IMR-90 (cell line): ENCODE results near the gene DDHD1. TPM values are rescaled to one million over a fixed set of nuclear protein-coding genes. Genes with fewer than 3 reads are reported as not detected.
"Not testable (repeated sequence)": the region's sequence is repeated elsewhere in the genome, so short reads cannot be mapped to it uniquely, and the experiment has no call there.

Experiments used
- ATAC-seq: fragments of 200-7000 bp; cut with Tn5 transposase; 2 replicates; pipeline ENCODE4 v1.9.1; 2020; ENCODE audit warnings: low read depth, mild to moderate bottlenecking, moderate library complexity
- BruUV-seq: library from RNA; stranded (reverse); fragments of 400-500 nt; replicated peaks from 2 replicates; lab custom pipeline; 2021; lab: Mats Ljungman, UMichigan
- CTCF ChIA-PET: fragments of 300-600 bp; formaldehyde crosslinking; extraction: SDS; loops from one replicate; lab custom pipeline; 2021; ENCODE audit warnings: antibody characterized with exemption; lab: Yijun Ruan, JAX
- POLR2A ChIA-PET: fragments of 300-600 bp; sonication (Branson Sonifier 250); formaldehyde crosslinking; loops from one replicate; lab custom pipeline; 2022; ENCODE audit warnings: antibody characterized with exemption; ENCODE audit not compliant: unreplicated experiment; lab: Charles Lee
- DNase-seq: peaks from one replicate; pipeline ENCODE4 v3.0.0; 2013
- H2AFZ ChIP-seq: replicated peaks from 2 replicates; pipeline ENCODE3; 2013; ENCODE audit warnings: low read length, mild to moderate bottlenecking; ENCODE audit not compliant: poor library complexity
- H2AK5ac ChIP-seq: 2 replicates; pipeline ENCODE4 v1.6.1; 2013; ENCODE audit warnings: low read depth, low read length, inconsistent platforms
- H2AK9ac ChIP-seq: replicated peaks from 2 replicates; pipeline ENCODE3; 2013; ENCODE audit warnings: mild to moderate bottlenecking, low read depth, low read length, moderate library complexity; ENCODE audit not compliant: poor library complexity
- H2BK120ac ChIP-seq: 2 replicates; pipeline ENCODE4 v1.6.1; 2013; ENCODE audit warnings: low read depth, low read length, inconsistent platforms
- H2BK15ac ChIP-seq: 3 replicates; pipeline ENCODE4 v1.6.1; 2013; ENCODE audit warnings: low read depth, low read length, inconsistent platforms
- H2BK20ac ChIP-seq: 2 replicates; pipeline ENCODE4 v1.6.1; 2013; ENCODE audit warnings: low read depth, mild to moderate bottlenecking, inconsistent platforms, low read length, moderate library complexity
- H2BK5ac ChIP-seq: 2 replicates; pipeline ENCODE4 v1.6.1; 2013; ENCODE audit warnings: mild to moderate bottlenecking, low read depth, low read length, inconsistent platforms; ENCODE audit not compliant: poor library complexity, severe bottlenecking
- H3K14ac ChIP-seq: replicated peaks from 2 replicates; pipeline ENCODE4 v1.6.1; 2013; ENCODE audit warnings: low read depth, low read length, inconsistent platforms
- H3K18ac ChIP-seq: 2 replicates; pipeline ENCODE4 v1.6.1; 2013; ENCODE audit warnings: low read depth, low read length, control low read depth
- H3K23ac ChIP-seq: 2 replicates; pipeline ENCODE4 v1.6.1; 2013; ENCODE audit warnings: low read depth, low read length, inconsistent platforms
- H3K27ac ChIP-seq: 2 replicates; pipeline ENCODE4 v1.5.1; 2013; ENCODE audit warnings: mild to moderate bottlenecking, control low read depth, low read length; ENCODE audit not compliant: insufficient read depth
- H3K27me3 ChIP-seq: 2 replicates; pipeline ENCODE4 v1.6.1; 2013; ENCODE audit warnings: low read length; ENCODE audit not compliant: control insufficient read depth, insufficient read depth
- H3K36me3 ChIP-seq: 2 replicates; pipeline ENCODE4 v1.6.1; 2013; ENCODE audit warnings: low read length, mixed read lengths; ENCODE audit not compliant: control insufficient read depth, insufficient read depth
- H3K4ac ChIP-seq: 2 replicates; pipeline ENCODE4 v1.6.1; 2013; ENCODE audit warnings: low read depth, low read length, inconsistent platforms
- H3K4me1 ChIP-seq: 2 replicates; pipeline ENCODE4 v1.6.1; 2013; ENCODE audit warnings: low read length, mixed read lengths; ENCODE audit not compliant: control insufficient read depth, insufficient read depth
- H3K4me2 ChIP-seq: 2 replicates; pipeline ENCODE4 v1.6.1; 2013; ENCODE audit warnings: low read depth, mild to moderate bottlenecking, control low read depth, low read length, moderate library complexity
- H3K4me3 ChIP-seq: 2 replicates; pipeline ENCODE4 v1.5.1; 2013; ENCODE audit warnings: low read depth, mild to moderate bottlenecking, control low read depth, low read length, moderate library complexity; ENCODE audit not compliant: insufficient read depth
- H3K56ac ChIP-seq: 2 replicates; pipeline ENCODE4 v1.6.1; 2013; ENCODE audit warnings: low read length, inconsistent platforms; ENCODE audit not compliant: insufficient read depth; ENCODE audit errors: extremely low read depth
- H3K79me1 ChIP-seq, 2 experiments: 2 replicates each; pipeline ENCODE4 v1.6.1; 2013; ENCODE audit warnings: low read length in 2 of 2, inconsistent platforms in 1 of 2, low read depth in 1 of 2
- H3K9ac ChIP-seq: 2 replicates; pipeline ENCODE4 v1.6.1; 2013; ENCODE audit warnings: low read depth, low read length, control low read depth
- H3K9me1 ChIP-seq: 2 replicates; pipeline ENCODE4 v1.6.1; 2013; ENCODE audit warnings: low read length, inconsistent platforms; ENCODE audit not compliant: insufficient read depth
- H3K9me3 ChIP-seq: 2 replicates; pipeline ENCODE4 v1.6.1; 2013; ENCODE audit warnings: low read length; ENCODE audit not compliant: control insufficient read depth, insufficient read depth
- H4K20me1 ChIP-seq: 2 replicates; pipeline ENCODE4 v1.6.1; 2013; ENCODE audit warnings: low read length, inconsistent platforms; ENCODE audit not compliant: insufficient read depth
- H4K5ac ChIP-seq: 2 replicates; pipeline ENCODE4 v1.6.1; 2013; ENCODE audit warnings: mild to moderate bottlenecking, low read depth, low read length, control low read depth
- H4K8ac ChIP-seq, 2 experiments: 2 replicates each; pipeline ENCODE4 v1.6.1; 2013; ENCODE audit warnings: low read depth in 2 of 2, low read length in 2 of 2, control low read depth in 1 of 2, inconsistent platforms in 1 of 2
- H4K91ac ChIP-seq: 2 replicates; pipeline ENCODE4 v1.6.1; 2013; ENCODE audit warnings: low read depth, low read length, inconsistent platforms; ENCODE audit not compliant: insufficient read depth
- WGBS, 2 experiments: methylation state at CpG; one replicate each; pipeline versions ENCODE4 v1.1.5 to v1.1.7; 2013; ENCODE audit warnings: missing lambda C conversion rate in 2 of 2; ENCODE audit not compliant: insufficient read length in 1 of 2; ENCODE audit errors: extremely low coverage in 2 of 2; 5-methylcytosine and 5-hydroxymethylcytosine counted together
- dilution Hi-C: fragments of 300-500 bp; cut with HindIII; formaldehyde crosslinking; loops from one replicate; pipeline ENCODE4 v1.14.3; 2018; ENCODE audit warnings: low sequenced_read_pairs; ENCODE audit not compliant: unreplicated experiment
- in situ Hi-C: fragments of 300-500 bp; cut with MboI; formaldehyde crosslinking; loops from 3 replicates; pipeline ENCODE4 v1.14.3; 2019; ENCODE audit warnings: low sequenced_read_pairs, inconsistent platforms, mixed read lengths
- intact Hi-C: fragments of 100-400 bp; cut with micrococcal nuclease; formaldehyde crosslinking; loops from 2 replicates; pipeline ENCODE4 v1.10.0; 2022
- polyA plus RNA-seq, 3 experiments: library from polyadenylated mRNA; depleted of rRNA; stranded (reverse); fragments of >200 nt; gene quantifications; 2 replicates each; pipeline ENCODE4 v1.2.3, GENCODE V29; 2012; ENCODE audit warnings: low replicate concordance in 1 of 3
- total RNA-seq: library from RNA; depleted of rRNA; stranded (reverse); fragments of >200 nt; gene quantifications from 2 replicates; pipeline ENCODE4 v1.2.3, GENCODE V29; 2012

Gene DDHD1
- total and polyA plus RNA-seq, 2 of the 4 experiments (the other 2 are of a cell fraction): 4.5 to 9.0 TPM

DNA sequence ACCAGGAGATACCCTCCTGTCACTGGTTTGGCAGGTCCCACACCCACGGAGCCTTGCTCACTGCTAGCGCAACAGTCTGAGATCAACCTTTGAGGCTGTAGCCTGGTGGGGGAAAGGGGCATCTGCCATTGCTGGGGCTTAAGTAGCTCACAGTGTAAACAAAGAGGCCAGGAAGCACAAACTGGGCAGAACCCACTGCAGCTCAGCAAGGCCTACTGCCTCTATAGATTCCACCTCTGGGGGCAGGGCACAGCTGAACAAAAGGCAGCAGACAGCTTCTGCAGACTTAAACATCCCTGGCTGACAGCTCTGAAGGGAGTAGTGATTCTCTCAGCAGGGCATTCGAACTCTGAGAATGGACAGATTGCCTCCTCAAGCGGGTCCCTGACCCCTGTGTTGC lies 35.6 kb downstream of the DDHD1 start:
- H3K23ac ChIP-seq, BruUV-seq, H2AK5ac ChIP-seq, H4K5ac ChIP-seq, H3K4me3 ChIP-seq, H3K56ac ChIP-seq, H3K14ac ChIP-seq, H3K9me1 ChIP-seq, H3K27ac ChIP-seq, ATAC-seq, H3K4ac ChIP-seq, H2BK5ac ChIP-seq, H3K36me3 ChIP-seq, H3K4me1 ChIP-seq, H2BK120ac ChIP-seq, H3K9me3 ChIP-seq, H4K8ac ChIP-seq, H3K27me3 ChIP-seq, H3K18ac ChIP-seq, H4K91ac ChIP-seq, H2AK9ac ChIP-seq, H2AFZ ChIP-seq, H3K4me2 ChIP-seq, H4K20me1 ChIP-seq, H3K9ac ChIP-seq, DNase-seq, H2BK20ac ChIP-seq, intact Hi-C loops, in situ Hi-C loops, dilution Hi-C loops, POLR2A ChIA-PET, H2BK15ac ChIP-seq: not testable (repeated sequence)
- WGBS, 2 experiments: no CpG with 5 or more reads among the region's 4 CpGs
- CTCF ChIA-PET: interaction anchor here (0.6 kb wide), 1 partner anchor 1605 kb away, joined by 3 read pairs; no protein-coding TSS in a partner anchor
- H3K79me1 ChIP-seq: peaks cover 12 to 21% of the 10 kb centered on the region in 2 experiments
